COLO829 (cell line): ENCODE measurements around the gene KLHL11.

Experiments
- DNase-seq: peaks from one replicate; pipeline ENCODE4 v3.0.0; 2012; ENCODE audit warnings: low spot score

KLHL11 gene, protein sequence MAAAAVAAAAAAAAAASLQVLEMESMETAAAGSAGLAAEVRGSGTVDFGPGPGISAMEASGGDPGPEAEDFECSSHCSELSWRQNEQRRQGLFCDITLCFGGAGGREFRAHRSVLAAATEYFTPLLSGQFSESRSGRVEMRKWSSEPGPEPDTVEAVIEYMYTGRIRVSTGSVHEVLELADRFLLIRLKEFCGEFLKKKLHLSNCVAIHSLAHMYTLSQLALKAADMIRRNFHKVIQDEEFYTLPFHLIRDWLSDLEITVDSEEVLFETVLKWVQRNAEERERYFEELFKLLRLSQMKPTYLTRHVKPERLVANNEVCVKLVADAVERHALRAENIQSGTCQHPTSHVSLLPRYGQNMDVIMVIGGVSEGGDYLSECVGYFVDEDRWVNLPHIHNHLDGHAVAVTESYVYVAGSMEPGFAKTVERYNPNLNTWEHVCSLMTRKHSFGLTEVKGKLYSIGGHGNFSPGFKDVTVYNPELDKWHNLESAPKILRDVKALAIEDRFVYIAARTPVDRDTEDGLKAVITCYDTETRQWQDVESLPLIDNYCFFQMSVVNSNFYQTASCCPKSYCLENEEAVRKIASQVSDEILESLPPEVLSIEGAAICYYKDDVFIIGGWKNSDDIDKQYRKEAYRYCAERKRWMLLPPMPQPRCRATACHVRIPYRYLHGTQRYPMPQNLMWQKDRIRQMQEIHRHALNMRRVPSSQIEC

DNA sequence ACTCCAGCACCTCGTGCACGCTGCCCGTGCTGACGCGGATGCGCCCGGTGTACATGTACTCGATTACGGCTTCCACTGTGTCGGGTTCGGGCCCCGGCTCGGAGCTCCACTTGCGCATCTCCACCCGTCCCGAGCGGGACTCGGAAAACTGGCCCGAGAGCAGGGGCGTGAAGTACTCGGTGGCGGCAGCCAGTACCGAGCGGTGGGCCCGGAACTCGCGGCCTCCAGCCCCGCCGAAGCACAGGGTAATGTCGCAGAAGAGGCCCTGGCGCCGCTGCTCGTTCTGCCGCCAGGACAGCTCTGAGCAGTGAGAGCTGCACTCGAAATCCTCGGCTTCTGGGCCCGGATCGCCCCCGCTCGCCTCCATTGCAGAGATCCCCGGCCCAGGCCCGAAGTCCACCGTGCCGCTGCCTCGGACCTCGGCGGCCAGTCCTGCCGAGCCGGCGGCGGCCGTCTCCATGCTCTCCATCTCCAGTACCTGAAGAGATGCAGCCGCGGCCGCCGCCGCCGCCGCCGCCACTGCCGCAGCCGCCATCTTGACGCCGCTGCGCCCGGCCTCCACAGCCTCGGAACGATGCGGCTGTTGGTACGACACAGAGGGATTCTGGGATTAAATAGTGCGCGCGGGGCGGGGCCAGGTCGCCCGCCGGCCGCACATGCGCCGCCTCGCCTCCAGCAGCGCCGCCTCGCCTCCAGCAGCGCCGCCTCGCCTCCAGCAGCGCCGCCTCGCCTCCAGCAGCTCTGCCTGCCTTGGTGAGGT is at the start of gene KLHL11:
Gene KLHL11 (minus strand): TSS at position 588 of the 760 bp plus-strand sequence. CDS start 53 bp downstream, at position 535.
- peak; percentile 90 for DNase-seq

DNA sequence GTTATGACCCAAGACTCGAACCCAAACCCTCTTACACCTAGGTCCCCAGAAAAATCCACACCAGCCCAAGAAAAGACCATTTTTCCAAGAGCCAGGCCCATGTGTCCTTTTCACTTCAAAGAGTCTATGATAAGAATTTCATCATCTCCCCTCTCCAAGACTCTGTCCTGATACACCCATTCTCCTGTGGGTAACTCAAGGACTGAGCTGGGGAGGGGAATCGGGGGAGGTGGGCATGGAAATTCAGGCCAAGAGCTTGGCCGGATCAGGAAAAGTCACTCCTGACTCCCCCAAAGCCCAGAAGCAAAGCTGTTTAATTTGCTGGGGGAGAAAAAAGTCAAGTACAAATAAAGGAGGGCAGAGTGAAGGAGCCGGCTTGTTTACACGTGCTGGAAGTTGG is 49.8 kb upstream of the KLHL11 start:
- no peak for DNase-seq

DNA sequence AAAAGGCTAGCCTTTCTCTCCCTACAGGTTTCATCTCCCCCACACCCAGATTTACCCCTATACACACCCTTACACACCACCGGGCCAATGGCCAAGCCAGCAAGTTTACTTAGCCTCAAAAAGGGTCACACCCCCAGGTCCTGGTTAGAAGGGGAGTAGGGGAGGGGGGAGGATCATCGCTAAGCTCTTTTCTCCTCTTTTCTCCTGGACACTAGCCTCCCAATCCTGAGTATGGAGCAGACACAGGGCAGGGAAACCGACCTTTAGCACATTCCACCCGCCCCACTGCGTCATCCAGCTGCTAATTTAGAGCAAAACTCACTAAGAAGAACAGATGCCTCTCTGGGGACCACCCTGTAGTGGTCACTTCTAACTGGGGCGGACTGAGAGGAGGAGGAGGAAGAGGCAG is 49.1 kb upstream of the KLHL11 start:
- no peak for DNase-seq

DNA sequence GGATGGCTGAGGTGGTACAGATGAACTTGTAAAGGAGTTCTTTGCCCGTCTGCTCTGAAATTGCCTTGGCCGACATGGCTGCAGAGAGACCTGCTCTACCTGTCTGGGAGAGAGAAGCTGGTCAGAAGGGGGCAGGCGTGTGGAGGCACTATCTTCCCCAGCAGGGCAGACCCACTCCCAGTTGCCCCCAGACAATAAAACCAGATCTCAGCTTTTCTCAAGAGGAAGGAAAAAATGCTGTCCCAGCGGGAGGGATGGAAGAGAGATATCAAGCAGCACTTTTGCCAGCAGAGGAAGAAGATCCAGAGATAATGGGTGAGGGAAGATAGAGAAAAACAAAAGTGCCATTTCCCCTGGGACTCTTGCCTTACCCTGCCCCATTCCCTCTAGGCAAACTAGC is 48.6 kb upstream of the KLHL11 start:
- no peak for DNase-seq

DNA sequence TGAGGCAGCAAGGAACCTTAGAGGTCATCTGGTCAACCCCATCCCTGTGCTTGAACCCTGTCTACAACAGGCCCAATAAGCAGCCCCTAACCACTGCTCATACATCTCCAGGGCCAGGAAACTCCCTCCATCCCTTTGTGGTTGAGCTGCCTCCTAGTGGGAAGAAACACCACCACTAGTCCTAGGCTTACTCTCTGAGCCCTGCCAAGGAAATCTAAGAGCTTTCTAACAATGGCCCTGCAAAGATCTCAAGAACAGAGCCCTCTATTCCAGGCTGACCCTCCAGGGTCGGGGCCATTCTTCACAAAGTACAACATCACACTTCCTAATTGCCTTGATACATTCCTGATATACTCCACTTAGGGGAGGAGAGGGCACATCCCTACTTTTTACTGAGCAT is 47.7 kb upstream of the KLHL11 start:
- DNase-seq, result no peak

DNA sequence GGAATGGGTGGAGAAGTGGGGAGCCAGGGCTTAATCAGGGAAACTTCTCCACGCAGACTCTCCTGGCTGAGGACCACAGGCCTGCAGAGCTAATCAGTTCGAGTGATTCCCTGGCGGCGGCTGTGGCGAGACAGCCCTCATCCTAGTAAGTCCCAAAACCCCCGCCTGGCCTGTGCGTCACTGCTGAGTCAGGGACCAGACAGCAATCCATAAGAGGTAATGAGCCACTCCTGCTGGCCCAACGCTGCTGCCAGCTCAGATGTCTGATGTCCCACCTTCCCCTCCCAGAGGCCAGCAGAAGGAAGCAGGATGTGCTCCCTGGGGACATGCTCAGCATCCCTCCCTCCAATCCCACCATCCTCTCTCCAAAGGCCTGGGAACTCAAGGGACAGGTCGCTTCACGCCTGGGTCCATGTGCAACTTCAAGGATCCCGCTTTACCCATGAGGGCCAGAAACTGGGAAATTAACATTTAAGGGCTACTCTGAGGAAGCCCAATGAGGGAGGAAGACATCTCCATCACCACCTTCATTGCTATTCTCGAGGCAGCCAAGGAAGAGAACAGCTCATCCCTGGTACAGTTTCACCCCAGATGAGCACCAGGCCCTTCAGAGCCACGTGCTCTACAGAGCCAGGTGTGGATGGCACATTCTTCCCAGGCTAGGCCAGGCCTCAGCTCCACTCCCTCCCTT is 45.6 kb upstream of the KLHL11 start:
- DNase-seq, result no peak

DNA sequence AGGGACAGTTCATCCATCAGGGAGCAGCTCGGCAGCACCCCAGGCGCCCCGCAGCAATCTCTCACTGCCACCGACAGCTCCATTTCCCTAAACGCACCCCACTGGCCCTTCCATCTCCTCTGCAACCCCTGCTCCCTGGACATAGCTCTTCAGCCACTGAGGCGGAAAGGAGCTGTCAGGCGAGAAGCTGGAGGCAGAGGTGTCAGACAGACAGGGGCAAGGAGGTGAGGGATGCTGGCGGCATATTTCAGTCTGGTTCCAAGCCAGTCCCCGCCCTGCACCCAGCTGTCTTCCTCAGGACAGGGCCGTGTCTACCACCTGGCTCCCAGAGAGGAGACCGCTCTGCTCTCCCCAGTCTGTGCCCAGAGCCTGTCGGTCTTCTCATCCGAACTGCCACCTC is 43.9 kb upstream of the KLHL11 start:
- no peak for DNase-seq

DNA sequence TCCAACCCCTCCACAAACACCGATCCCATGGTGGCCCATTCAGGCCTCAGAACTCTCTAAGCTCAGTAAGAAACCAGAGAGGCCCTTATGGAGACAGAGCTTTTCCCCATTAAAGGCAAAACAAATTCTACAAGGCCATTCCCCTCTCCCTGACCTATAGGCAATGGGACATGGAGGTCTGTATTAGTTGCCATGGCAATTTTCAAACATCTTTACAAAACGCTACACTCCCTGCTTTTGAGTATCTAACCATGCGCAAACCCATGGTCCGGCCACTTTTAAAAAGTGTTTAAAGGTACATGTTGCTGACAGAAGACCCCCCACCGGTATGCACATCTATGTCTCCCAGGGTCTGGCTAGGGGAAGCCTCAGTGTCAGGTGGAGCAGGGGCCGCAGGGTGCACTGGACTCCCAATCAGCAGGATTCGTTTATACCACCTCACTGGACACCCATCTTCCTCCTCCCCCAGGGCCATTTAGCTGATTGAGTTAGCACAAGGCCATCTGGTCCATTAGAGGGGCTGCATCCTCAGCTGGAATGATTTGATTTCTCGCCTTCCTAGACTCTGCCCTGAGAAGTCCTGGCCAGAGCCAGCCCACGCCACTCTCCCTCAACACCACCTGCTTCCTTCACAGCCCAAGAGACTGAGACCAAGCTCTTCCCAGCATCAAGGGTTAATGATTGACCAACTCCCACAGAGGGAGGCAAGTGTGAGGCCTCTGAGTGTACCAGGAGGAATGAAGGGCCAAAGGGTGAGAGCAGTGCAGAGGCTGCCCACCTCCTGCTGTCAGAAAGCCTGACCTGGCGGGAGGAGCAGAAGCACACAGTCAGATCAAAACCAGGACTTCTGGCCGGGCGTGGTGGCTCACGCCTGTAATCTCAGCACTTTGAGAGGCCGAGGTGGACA is 42.7 kb upstream of the KLHL11 start:
- no peak for DNase-seq

DNA sequence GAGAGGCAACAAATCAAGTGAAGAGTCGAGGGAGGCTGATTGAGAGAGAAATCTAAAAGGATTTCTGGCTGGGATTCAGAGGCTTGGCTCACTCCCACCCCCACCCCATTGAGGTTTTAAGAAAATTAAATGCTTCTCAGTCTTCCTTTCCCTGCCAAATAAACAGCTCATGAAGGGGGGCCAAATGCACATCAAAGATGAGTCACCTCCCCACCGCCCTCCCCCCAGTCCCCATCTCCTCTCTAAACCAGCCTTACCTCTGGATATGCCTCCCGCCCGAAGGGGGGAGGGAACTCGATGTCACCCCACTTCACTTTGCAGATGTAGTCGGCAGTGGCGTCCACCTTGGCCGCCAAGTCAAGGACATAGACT is 41.9 kb upstream of the KLHL11 start:
- DNase-seq, result no peak

DNA sequence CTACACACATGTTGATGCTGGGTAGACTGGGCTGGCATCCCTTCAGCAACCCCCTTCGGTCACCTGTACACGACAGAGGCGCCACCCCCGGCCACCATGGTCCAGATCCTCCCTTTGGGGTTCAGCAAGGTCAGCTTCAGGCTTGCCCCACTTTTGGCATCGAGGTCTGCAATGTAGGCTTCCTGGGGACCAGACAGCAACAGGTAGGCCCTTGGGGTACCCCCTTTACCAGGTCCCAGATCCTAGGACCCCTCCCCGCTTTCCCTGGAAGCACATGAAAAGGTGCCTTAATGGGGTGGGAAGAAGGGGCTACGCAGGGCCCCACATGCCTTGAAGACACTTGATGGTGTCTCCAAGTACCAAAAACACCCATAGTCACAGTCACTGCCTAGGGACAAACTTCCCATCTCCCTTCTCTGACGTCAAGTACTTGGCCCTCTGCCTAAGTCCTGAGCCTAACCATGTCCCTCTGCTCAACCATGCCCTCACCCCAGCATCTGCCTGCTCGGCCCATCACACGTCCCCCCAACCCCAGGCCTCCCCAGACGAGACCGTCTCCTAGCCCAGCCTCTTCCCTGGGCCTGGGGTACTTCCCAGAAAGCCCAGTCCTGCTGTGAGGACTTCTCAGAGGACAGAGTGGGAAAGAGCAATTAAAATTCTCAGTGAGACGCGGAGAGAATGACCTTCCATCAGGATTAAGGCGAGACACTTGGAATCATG is 41.4 kb upstream of the KLHL11 start:
- DNase-seq, result no peak

DNA sequence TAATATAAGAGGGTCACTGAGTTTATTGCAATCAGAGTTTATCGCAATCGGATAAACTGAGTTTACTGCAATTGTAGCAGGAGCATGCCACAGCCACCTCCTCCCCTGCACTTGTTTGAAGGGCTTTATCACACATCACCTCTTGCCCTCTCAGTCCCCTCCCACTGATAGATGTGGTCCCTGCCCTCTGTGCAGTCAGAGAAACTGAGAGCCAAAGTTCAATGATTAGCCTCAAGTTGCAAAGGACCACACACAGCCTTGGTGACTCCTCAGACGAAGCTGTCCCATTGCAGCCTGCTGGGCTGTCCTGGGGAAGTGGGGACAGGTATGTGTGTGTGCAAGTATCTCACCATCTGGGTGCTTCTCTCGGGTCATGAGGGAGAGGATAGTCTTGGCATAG is 39.9 kb upstream of the KLHL11 start:
- no peak for DNase-seq

DNA sequence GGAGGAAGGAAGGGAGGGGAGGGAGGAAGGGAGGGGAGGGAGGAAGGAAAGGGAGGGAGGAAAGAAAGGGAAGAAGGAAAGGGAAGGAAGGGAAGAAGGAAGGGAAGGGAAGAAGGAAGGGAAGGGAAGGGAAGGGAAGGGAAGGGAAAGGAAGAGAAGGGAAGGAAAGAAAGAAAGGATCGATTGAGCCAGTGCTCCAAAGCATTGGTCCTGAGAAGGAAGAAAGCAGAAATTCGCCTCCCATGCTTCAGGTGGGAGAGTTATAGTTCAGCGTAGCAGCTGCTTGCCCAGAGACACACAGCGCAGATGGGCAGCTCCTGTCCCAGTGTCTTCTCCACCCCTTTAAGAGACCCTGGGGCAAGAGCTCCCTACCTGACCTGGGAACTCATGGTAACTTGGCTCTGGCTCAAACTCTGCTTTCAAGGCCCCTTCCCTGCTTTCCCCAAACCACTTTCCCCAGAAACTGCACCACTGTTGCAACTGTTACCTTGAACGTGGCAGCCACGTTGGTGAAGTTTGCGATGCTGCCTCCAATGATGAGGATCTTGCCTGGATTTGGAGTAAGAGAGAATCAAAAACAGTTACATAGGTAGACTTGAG is 39.1 kb upstream of the KLHL11 start:
- no peak for DNase-seq

DNA sequence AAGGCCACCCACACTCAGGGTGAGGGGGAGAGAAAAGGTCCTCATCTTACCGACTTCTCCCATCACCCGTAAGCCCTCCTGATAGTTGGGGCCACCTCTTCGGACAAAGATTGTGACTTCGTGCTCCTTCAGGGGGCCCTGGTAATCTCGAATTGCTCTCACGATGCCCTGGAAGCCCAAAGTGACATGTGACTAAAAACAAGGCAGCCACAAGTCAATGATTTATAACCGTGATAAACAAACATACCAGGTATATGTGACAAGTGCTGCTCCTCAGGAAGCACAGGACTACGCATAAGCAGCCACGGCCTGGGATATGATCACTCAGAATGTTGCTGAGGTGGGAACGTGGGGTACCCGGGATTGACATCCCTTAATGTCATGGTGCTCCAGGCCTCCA is 36.4 kb upstream of the KLHL11 start:
- no peak for DNase-seq

DNA sequence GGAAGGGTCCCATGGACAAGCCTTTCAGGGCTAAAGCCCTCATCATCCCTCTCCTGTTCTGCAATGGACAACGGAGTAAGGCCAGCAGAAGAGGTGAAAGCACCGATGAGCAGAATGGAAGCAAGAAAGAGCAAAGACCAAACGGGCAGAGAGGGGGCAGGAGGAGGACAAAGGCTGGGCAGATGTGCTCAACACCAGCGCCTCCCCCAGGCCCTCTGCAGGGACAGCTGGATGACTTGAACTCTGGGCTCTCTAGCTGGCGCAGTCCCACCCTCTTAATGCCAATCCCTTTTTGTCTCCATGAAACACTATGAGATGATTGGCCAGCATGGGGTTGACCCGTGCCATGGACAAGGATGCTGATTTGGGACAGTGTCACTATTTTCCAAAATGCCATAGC is 31.5 kb upstream of the KLHL11 start:
- DNase-seq, result no peak

DNA sequence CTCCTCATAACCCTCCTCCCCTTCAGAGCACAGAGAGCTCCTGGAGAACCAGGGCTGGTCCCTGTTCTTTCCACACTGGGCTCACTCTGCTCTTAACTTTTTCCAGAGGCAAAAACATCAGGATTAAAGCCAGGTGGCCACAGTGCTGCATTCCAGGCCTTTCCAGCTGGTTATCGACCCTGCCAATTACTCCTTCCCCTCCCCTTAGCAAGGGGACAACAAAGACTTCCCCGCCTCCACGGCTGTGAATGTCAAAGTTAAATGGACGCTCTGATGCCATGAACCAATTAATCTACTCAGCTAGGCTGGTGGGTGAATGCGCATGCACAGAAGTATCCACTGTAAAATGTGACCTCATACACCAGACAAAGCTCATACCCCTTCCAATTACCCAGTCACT is 30.4 kb upstream of the KLHL11 start:
- DNase-seq, result no peak

DNA sequence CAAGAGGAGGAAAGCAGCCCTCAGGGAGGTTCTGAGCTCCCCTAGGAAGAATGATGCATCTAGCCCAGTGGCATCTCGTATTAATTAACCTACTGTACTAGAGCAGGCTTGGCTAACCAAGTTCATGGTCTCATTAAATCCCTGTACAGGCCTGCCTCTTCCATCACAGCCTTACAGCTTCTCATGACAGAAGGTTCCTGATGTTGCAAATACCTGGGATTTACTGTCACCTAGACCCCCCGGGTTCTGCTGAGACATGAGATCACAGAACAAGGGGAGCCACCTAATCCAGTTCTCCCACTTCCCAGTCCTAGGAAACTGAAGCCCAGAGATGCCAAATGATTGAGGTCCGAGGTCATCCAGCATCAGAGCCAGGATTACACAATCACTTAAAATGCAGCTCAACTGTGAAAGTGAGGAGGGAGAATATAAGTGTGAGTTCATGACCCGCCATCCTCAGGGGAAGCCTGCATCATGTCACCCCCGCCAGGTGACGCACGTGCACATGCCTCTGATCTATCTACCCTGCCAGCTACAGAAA is 29.6 kb upstream of the KLHL11 start:
- no peak for DNase-seq

DNA sequence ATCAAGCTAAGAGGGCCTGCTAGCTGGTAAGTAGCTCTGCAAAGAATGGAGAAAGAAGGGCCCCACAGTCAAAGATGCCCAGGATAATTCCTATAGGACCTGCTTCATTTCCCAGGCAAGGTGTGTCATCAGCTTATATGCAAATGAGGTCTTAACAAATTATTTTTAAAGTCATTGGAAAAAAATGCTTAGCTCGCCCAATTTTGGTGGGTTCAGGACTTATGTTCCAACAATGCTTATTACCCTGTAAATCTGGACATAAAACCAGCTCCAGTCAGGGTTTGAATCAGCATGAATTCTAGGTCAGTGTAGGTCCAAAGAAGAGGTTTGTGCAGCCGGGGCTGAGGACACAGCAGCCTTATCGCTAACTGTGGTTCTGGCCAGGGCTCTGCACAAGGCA is 28.2 kb upstream of the KLHL11 start:
- DNase-seq, result no peak

DNA sequence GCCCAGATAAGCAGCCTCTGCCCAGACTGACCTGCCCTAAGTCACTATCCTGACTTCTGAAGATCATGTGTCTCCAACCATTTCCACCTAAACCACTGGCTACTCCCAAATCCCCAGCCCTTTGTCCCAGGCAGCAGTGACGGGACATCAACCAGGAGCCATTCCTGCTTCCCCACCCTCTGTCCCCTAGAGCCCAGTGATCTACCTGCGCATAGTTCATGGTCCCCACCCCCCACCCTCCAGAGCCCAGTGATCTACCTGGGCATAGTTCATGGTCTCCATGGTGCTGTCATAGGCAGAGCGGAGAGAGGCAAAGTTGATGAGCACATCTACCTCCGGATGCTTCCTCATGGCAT is 26.8 kb upstream of the KLHL11 start:
- DNase-seq, result no peak

DNA sequence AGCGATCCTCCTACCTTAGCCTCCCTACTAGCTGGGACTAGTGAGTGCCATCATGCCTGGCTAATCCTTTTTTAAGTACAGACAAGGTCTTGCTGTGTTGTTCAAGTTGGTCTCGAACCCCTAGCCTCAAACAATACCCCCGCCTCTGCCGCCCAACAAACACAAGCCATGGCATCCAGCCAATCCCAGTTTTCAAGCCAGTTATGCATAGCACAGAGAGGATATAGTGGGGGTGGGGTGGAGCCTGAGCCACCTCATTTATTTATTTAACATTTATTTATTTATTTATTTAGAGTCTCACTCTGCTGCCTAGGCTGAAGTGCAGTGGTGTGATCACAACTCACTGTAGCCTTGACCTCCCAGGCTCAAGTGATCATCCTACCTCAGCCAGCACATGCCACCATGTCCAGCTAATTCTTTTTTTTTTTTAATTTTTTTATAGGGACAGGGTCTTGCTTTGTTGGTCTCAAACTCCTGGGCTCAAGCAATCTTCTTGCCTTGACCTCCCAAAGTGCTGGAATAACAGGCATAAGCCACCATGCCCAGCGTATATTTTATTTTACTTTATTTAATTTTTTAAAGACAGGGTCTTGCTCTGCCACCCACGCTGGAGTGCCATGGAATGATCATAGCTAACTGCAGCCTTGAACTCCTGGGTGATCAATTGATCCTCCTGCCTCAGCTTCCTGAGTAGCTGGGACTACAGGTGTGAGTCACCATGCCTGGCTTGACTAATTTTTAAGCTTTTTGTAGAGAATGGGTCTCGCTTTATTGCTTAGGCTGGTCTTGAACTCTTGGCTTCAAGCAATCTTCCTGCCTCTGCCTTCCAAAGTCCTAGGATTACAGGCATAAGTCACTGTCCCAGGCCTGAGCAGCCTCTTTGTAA is 26.2 kb upstream of the KLHL11 start:
- no peak for DNase-seq
